GM23338 (cell line): Measurements from ENCODE around the gene ZNF333. TPM values are rescaled to one million over a fixed set of nuclear protein-coding genes. Genes with fewer than 3 reads are reported as not detected.

Source experiments
- ATAC-seq: fragments of 200-7000 bp; cut with Tn5 transposase; 3 replicates; pipeline ENCODE4 v1.9.1; 2020
- DNase-seq: peaks from one replicate; pipeline ENCODE4 v3.0.0-alpha.2; 2015; ENCODE audit warnings: low spot score
- H2AFZ ChIP-seq: fragments of 200-600 bp; sonication (generic); 2 replicates; pipeline ENCODE4 v1.8.0; 2016; ENCODE audit warnings: antibody characterized with exemption, mild to moderate bottlenecking, moderate library complexity
- H3F3A ChIP-seq: fragments of 200-600 bp; sonication (generic); replicated peaks from 2 replicates; pipeline ENCODE4 v1.8.0; 2017; ENCODE audit warnings: antibody characterized with exemption, mixed run types, low read depth
- H3K27ac ChIP-seq: fragments of 200-600 bp; sonication (generic); 2 replicates; pipeline ENCODE4 v1.6.1; 2016; ENCODE audit warnings: low read depth
- H3K27me3 ChIP-seq: fragments of 200-600 bp; sonication (generic); 2 replicates; pipeline ENCODE4 v1.8.0; 2016; ENCODE audit warnings: mild to moderate bottlenecking, mixed run types, moderate library complexity; ENCODE audit not compliant: insufficient read depth
- H3K36me3 ChIP-seq: fragments of 200-600 bp; sonication (generic); 2 replicates; pipeline ENCODE4 v1.8.0; 2016; ENCODE audit warnings: mild to moderate bottlenecking; ENCODE audit not compliant: insufficient read depth
- H3K4me1 ChIP-seq: fragments of 200-600 bp; sonication (generic); 2 replicates; pipeline ENCODE4 v1.8.0; 2016; ENCODE audit warnings: mild to moderate bottlenecking, moderate library complexity; ENCODE audit not compliant: insufficient read depth
- H3K4me2 ChIP-seq: fragments of 200-600 bp; sonication (generic); 2 replicates; pipeline ENCODE4 v1.7.1; 2017; ENCODE audit warnings: mixed run types
- H3K4me3 ChIP-seq: fragments of 200-600 bp; sonication (generic); 2 replicates; pipeline ENCODE4 v1.6.1; 2016; ENCODE audit warnings: mixed run types
- H3K79me2 ChIP-seq: fragments of 200-600 bp; sonication (generic); replicated peaks from 2 replicates; pipeline ENCODE4 v1.8.0; 2017; ENCODE audit warnings: mild to moderate bottlenecking; ENCODE audit not compliant: insufficient read depth
- H3K9me2 ChIP-seq: fragments of 200-600 bp; sonication (generic); 2 replicates; pipeline ENCODE4 v1.8.0; 2017; ENCODE audit not compliant: insufficient read depth
- H4K20me1 ChIP-seq: fragments of 200-600 bp; sonication (generic); replicated peaks from 2 replicates; pipeline ENCODE4 v1.8.0; 2017; ENCODE audit warnings: mild to moderate bottlenecking; ENCODE audit not compliant: insufficient read depth
- H3K27ac Mint-ChIP-seq: 2 replicates; pipeline ENCODE4 v1.8.0; 2020; ENCODE audit warnings: inconsistent platforms, mild to moderate bottlenecking, moderate library complexity, mixed read lengths
- H3K27me3 Mint-ChIP-seq: 3 replicates; pipeline ENCODE4 v1.8.0; 2022; ENCODE audit warnings: low read depth, mild to moderate bottlenecking, moderate library complexity, mixed read lengths, inconsistent platforms; ENCODE audit not compliant: insufficient read depth, poor library complexity
- H3K36me3 Mint-ChIP-seq: 3 replicates; pipeline ENCODE4 v1.8.0; 2021; ENCODE audit warnings: low read depth, mild to moderate bottlenecking, inconsistent platforms, moderate library complexity, mixed read lengths
- H3K4me1 Mint-ChIP-seq: 3 replicates; pipeline ENCODE4 v1.8.0; 2020; ENCODE audit warnings: mild to moderate bottlenecking, inconsistent platforms, mixed read lengths
- H3K4me3 Mint-ChIP-seq: 3 replicates; pipeline ENCODE4 v1.8.0; 2021; ENCODE audit warnings: moderate library complexity, mild to moderate bottlenecking, inconsistent platforms, mixed read lengths
- H3K9me3 Mint-ChIP-seq: 3 replicates; pipeline ENCODE4 v1.8.0; 2020; ENCODE audit warnings: moderate library complexity, mild to moderate bottlenecking, inconsistent platforms, mixed read lengths
- CREB1 ChIP-seq: fragments of 250-450 bp; sonication (Bioruptor Pico); IDR thresholded peaks from 2 replicates; pipeline ENCODE4 v1.5.0; 2020; ENCODE audit warnings: low read depth, mild to moderate bottlenecking, moderate library complexity
- CTCF ChIP-seq, 2 experiments: fragments of 200-600 bp in 1 of 2; sonication (generic) in 1 of 2; conservative IDR thresholded peaks; 2 replicates each; pipeline versions ENCODE4 v1.5.1 to v1.6.1; 2016 to 2017; ENCODE audit warnings: antibody characterized with exemption in 2 of 2, low read depth in 2 of 2, mild to moderate bottlenecking in 2 of 2, moderate library complexity in 1 of 2
- ETS1 ChIP-seq: IDR thresholded peaks from 2 replicates; pipeline ENCODE4 v1.6.1; 2016; ENCODE audit warnings: antibody characterized with exemption
- EZH2 ChIP-seq: fragments of 200-600 bp; sonication (generic); IDR thresholded peaks from one replicate; pipeline ENCODE4 v1.8.0; 2017; ENCODE audit warnings: antibody characterized with exemption, mild to moderate bottlenecking, low read depth; ENCODE audit not compliant: unreplicated experiment
- EZH2phosphoT487 ChIP-seq: fragments of 200-600 bp; sonication (generic); IDR thresholded peaks from one replicate; pipeline ENCODE4 v1.8.1; 2018; ENCODE audit warnings: antibody characterized with exemption; ENCODE audit not compliant: unreplicated experiment
- NANOG ChIP-seq: IDR thresholded peaks from 2 replicates; pipeline ENCODE4 v1.6.1; 2016; ENCODE audit warnings: antibody characterized with exemption, borderline replicate concordance
- POLR2AphosphoS5 ChIP-seq: IDR thresholded peaks from 2 replicates; pipeline ENCODE4 v1.6.1; 2016; ENCODE audit warnings: antibody characterized with exemption, low read depth
- STAT1 ChIP-seq: IDR thresholded peaks from one replicate; pipeline ENCODE4 v1.6.1; 2016; ENCODE audit warnings: antibody characterized with exemption; ENCODE audit not compliant: unreplicated experiment
- ZNF331 ChIP-seq: fragments of 250-450 bp; sonication (Bioruptor Pico); IDR thresholded peaks from 2 replicates; pipeline ENCODE4 v1.5.0; 2020; ENCODE audit warnings: low read depth, mild to moderate bottlenecking, moderate library complexity
- polyA plus RNA-seq: library from polyadenylated mRNA; unstranded; fragments of >200 nt; fragmentation: Nextera tagmentation; extraction: Ambion mirVana; gene quantifications from 2 replicates; pipeline ENCODE4 v1.2.1, GENCODE V29; 2016
- total RNA-seq: library from RNA; depleted of rRNA; stranded (reverse); fragments of >200 nt; shearing (Covaris generic); gene quantifications from 2 replicates; pipeline ENCODE4 v1.2.3, GENCODE V29; 2014
- TF ChIP-seq, protein P1 (sequence below): fragments of 250-450 bp; sonication (Bioruptor Pico); IDR thresholded peaks from 2 replicates; pipeline ENCODE4 v1.5.0; 2020; ENCODE audit warnings: mild to moderate bottlenecking, moderate library complexity

The ZNF333 gene
- total and polyA plus RNA-seq, 2 experiments from 2014 or later = 7.2 to 21.6 TPM

- TF ChIP-seq, protein P1, sequence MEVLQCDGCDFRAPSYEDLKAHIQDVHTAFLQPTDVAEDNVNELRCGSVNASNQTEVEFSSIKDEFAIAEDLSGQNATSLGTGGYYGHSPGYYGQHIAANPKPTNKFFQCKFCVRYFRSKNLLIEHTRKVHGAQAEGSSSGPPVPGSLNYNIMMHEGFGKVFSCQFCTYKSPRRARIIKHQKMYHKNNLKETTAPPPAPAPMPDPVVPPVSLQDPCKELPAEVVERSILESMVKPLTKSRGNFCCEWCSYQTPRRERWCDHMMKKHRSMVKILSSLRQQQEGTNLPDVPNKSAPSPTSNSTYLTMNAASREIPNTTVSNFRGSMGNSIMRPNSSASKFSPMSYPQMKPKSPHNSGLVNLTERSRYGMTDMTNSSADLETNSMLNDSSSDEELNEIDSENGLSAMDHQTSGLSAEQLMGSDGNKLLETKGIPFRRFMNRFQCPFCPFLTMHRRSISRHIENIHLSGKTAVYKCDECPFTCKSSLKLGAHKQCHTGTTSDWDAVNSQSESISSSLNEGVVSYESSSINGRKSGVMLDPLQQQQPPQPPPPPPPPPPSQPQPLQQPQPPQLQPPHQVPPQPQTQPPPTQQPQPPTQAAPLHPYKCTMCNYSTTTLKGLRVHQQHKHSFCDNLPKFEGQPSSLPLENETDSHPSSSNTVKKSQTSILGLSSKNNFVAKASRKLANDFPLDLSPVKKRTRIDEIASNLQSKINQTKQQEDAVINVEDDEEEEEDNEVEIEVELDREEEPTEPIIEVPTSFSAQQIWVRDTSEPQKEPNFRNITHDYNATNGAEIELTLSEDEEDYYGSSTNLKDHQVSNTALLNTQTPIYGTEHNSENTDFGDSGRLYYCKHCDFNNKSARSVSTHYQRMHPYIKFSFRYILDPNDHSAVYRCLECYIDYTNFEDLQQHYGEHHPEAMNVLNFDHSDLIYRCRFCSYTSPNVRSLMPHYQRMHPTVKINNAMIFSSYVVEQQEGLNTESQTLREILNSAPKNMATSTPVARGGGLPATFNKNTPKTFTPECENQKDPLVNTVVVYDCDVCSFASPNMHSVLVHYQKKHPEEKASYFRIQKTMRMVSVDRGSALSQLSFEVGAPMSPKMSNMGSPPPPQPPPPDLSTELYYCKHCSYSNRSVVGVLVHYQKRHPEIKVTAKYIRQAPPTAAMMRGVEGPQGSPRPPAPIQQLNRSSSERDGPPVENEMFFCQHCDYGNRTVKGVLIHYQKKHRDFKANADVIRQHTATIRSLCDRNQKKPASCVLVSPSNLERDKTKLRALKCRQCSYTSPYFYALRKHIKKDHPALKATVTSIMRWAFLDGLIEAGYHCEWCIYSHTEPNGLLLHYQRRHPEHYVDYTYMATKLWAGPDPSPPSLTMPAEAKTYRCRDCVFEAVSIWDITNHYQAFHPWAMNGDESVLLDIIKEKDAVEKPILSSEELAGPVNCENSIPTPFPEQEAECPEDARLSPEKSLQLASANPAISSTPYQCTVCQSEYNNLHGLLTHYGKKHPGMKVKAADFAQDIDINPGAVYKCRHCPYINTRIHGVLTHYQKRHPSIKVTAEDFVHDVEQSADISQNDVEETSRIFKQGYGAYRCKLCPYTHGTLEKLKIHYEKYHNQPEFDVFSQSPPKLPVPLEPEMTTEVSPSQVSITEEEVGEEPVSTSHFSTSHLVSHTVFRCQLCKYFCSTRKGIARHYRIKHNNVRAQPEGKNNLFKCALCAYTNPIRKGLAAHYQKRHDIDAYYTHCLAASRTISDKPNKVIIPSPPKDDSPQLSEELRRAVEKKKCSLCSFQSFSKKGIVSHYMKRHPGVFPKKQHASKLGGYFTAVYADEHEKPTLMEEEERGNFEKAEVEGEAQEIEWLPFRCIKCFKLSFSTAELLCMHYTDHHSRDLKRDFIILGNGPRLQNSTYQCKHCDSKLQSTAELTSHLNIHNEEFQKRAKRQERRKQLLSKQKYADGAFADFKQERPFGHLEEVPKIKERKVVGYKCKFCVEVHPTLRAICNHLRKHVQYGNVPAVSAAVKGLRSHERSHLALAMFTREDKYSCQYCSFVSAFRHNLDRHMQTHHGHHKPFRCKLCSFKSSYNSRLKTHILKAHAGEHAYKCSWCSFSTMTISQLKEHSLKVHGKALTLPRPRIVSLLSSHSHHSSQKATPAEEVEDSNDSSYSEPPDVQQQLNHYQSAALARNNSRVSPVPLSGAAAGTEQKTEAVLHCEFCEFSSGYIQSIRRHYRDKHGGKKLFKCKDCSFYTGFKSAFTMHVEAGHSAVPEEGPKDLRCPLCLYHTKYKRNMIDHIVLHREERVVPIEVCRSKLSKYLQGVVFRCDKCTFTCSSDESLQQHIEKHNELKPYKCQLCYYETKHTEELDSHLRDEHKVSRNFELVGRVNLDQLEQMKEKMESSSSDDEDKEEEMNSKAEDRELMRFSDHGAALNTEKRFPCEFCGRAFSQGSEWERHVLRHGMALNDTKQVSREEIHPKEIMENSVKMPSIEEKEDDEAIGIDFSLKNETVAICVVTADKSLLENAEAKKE (CRISPR knock-in tag) = no peak
These were observed 15.1 kb upstream of the ZNF333 start, which contains the start of gene ADGRE3 (continued) for GRCh38 chr19:14674764-14675163.

DNA sequence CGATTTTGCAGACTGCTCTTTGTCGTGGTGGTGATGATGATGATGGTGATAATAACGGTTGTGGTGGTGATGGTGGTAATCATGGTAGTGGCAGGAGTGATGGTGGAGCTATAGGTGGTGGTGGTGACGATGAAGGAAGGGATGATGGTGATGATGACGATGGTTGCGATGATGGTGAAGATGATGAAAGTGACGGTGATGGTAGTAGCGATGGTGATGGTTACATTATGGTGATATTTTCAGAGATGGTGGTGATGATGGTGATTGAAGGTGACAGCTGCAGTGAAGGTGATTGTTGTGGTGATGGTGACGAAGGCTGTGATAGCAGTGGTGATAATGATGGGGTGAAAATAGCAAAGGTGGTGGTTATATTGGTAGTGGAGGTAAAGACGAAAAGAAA lies 13.1 kb upstream of the ZNF333 start:
- no peak overlapping the region for H2AFZ ChIP-seq
- peaks cover 44% of the 10 kb centered on the region for H3K9me3 Mint-ChIP-seq
- H3K36me3 ChIP-seq = no peaks in the 10 kb centered on the region
- no peaks in the 10 kb centered on the region for H3F3A ChIP-seq
- no peaks in the 10 kb centered on the region for H4K20me1 ChIP-seq
- H3K4me3 ChIP-seq = no peak overlapping the region
- no peaks in the 10 kb centered on the region for H3K4me1 ChIP-seq
- no peaks in the 10 kb centered on the region for H3K4me1 Mint-ChIP-seq
- DNase-seq (no peak), ATAC-seq (no peak)
- no peak overlapping the region for H3K4me2 ChIP-seq
- H3K27ac ChIP-seq = no peak overlapping the region
- no peaks in the 10 kb centered on the region for H3K79me2 ChIP-seq
- H3K27me3 Mint-ChIP-seq = no peaks in the 10 kb centered on the region
- H3K36me3 Mint-ChIP-seq = peaks cover 3% of the 10 kb centered on the region; the same call in 2 of the 3 replicates
- H3K27ac Mint-ChIP-seq = no peak overlapping the region
- H3K9me2 ChIP-seq = peaks cover 6% of the 10 kb centered on the region
- no peaks in the 10 kb centered on the region for H3K27me3 ChIP-seq
- TF ChIP-seq POLR2AphosphoS5 (no peak), EZH2phosphoT487 (no peak), CTCF (conservative IDR thresholded peaks at IDR 0.05; ENCODE audit: low read depth in 2 of 2) (no peak), EZH2 (no peak), ETS1 (no peak), ZNF331 (no peak), STAT1 (no peak), NANOG (no peak), CREB1 (no peak)
- H3K4me3 Mint-ChIP-seq = no peak overlapping the region
